ENCODE measurements around the gene IDNK.

The IDNK gene

GRCh38 chr9:83675466-83675865, 52.5 kb downstream of the IDNK start:
- TF ChIP-seq CTCF (IDR thresholded peaks at IDR 0.05) = no peak

- TF ChIP-seq CTCF (IDR thresholded peaks at IDR 0.05) = no peak
Measured at GRCh38 chr9:83677596-83677995, 54.7 kb downstream of the IDNK start.

GRCh38 chr9:83680233-83680632, 57.3 kb downstream of the IDNK start:
- TF ChIP-seq CTCF (IDR thresholded peaks at IDR 0.05) = no peak

GRCh38 chr9:83681490-83681889, 58.5 kb downstream of the IDNK start:
- TF ChIP-seq CTCF (IDR thresholded peaks at IDR 0.05) = no peak

- TF ChIP-seq CTCF (IDR thresholded peaks at IDR 0.05) = no peak
Measured at GRCh38 chr9:83688921-83689320, 66.0 kb downstream of the IDNK start.

- TF ChIP-seq CTCF (IDR thresholded peaks at IDR 0.05) = no peak
Measured at GRCh38 chr9:83691492-83691891, 68.5 kb downstream of the IDNK start.

Measured in LNCAP (cell line).